HUES6 (cell line): ENCODE measurements around the gene PFKP.

ENCODE experiments used
- H3K27ac ChIP-seq: 2 replicates; pipeline ENCODE4 v1.7.0; 2013; ENCODE audit warnings: low read depth, mild to moderate bottlenecking, low read length, inconsistent platforms
- H3K27me3 ChIP-seq: 2 replicates; pipeline ENCODE4 v1.6.1; 2013; ENCODE audit warnings: low read length; ENCODE audit not compliant: control insufficient read depth, insufficient read depth
- H3K36me3 ChIP-seq: 2 replicates; pipeline ENCODE4 v1.6.1; 2013; ENCODE audit warnings: low read length; ENCODE audit not compliant: control insufficient read depth, insufficient read depth
- H3K4me1 ChIP-seq: 2 replicates; pipeline ENCODE4 v1.6.1; 2013; ENCODE audit warnings: low read length; ENCODE audit not compliant: control insufficient read depth, insufficient read depth
- H3K4me3 ChIP-seq: 2 replicates; pipeline ENCODE4 v1.5.1; 2013; ENCODE audit warnings: low read depth, low read length
- H3K9ac ChIP-seq: one replicate; pipeline ENCODE4 v1.6.1; 2013; ENCODE audit warnings: mild to moderate bottlenecking, low read length
- H3K9me3 ChIP-seq: 2 replicates; pipeline ENCODE4 v1.6.1; 2013; ENCODE audit warnings: low read depth, low read length; ENCODE audit not compliant: control insufficient read depth, insufficient read depth

The PFKP gene

GRCh38 chr10:3090388-3090787 is 23.0 kb downstream of the PFKP start:
- no peaks in the 10 kb centered on the region for H3K9me3 ChIP-seq
- no peak overlapping the region for H3K4me3 ChIP-seq
- H3K36me3 ChIP-seq, result peaks cover 24% of the 10 kb centered on the region
- H3K4me1 ChIP-seq, result peaks cover 39% of the 10 kb centered on the region
- H3K27me3 ChIP-seq, result no peaks in the 10 kb centered on the region
- H3K27ac ChIP-seq, result no peak overlapping the region
- no peak overlapping the region for H3K9ac ChIP-seq

- H3K36me3 ChIP-seq, result peaks cover 23% of the 10 kb centered on the region
- no peak overlapping the region for H3K4me3 ChIP-seq
- no peak overlapping the region for H3K9ac ChIP-seq
- H3K27ac ChIP-seq, result no peak overlapping the region
- no peaks in the 10 kb centered on the region for H3K27me3 ChIP-seq
- H3K9me3 ChIP-seq, result no peaks in the 10 kb centered on the region
- H3K4me1 ChIP-seq, result peaks cover 46% of the 10 kb centered on the region
Measured at GRCh38 chr10:3090914-3091787, 23.8 kb downstream of the PFKP start.

DNA sequence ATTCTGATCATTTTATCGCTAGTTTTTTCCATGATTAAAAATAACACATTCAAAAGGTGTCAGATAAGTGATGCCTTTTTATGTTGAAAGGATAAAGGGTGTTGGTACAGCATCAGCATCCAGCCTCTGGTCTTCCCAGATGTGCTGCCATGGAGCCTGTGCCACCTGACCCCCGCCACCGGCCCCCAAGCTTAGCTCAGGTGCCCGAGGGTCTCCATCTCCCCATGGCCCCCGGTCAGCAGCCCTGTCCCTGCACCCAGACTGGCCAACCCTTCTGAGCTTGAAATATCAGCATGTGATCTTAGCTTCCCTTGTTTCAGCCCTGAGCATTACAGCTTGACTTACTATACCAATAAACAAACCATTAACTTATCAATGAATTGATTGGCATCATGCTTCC is 24.6 kb downstream of the PFKP start:
- Histone ChIP-seq H3K36me3 (peaks cover 18% of the 10 kb centered on the region), H3K27ac (no peak overlapping the region), H3K4me3 (no peak overlapping the region), H3K27me3 (no peaks in the 10 kb centered on the region), H3K9ac (no peak overlapping the region), H3K9me3 (no peaks in the 10 kb centered on the region), H3K4me1 (peaks cover 48% of the 10 kb centered on the region)

- Histone ChIP-seq H3K9ac (peak overlapping the region; percentile 69), H3K36me3 (peaks cover 23% of the 10 kb centered on the region), H3K27ac (peak overlapping the region; percentile 83; the same call in 1 of the 2 replicates), H3K4me3 (no peak overlapping the region), H3K9me3 (no peaks in the 10 kb centered on the region), H3K4me1 (peaks cover 47% of the 10 kb centered on the region), H3K27me3 (no peaks in the 10 kb centered on the region)
Measured at GRCh38 chr10:3093996-3094395, 26.6 kb downstream of the PFKP start.

- Histone ChIP-seq H3K27ac (peak overlapping the region; percentile 83), H3K4me1 (peaks cover 47% of the 10 kb centered on the region), H3K4me3 (no peak overlapping the region; the same call in 1 of the 2 replicates), H3K36me3 (peaks cover 26% of the 10 kb centered on the region), H3K9ac (peak overlapping the region; percentile 69), H3K9me3 (no peaks in the 10 kb centered on the region), H3K27me3 (no peaks in the 10 kb centered on the region)
Measured at GRCh38 chr10:3094609-3095036, 27.3 kb downstream of the PFKP start.

- Histone ChIP-seq H3K9me3 (no peaks in the 10 kb centered on the region), H3K4me1 (peaks cover 42% of the 10 kb centered on the region), H3K27ac (peak overlapping the region; percentile 83), H3K9ac (peak overlapping the region; percentile 69), H3K27me3 (no peaks in the 10 kb centered on the region), H3K4me3 (no peak overlapping the region; the same call in 1 of the 2 replicates), H3K36me3 (peaks cover 36% of the 10 kb centered on the region)
Measured at GRCh38 chr10:3095373-3096139, 28.2 kb downstream of the PFKP start.

DNA sequence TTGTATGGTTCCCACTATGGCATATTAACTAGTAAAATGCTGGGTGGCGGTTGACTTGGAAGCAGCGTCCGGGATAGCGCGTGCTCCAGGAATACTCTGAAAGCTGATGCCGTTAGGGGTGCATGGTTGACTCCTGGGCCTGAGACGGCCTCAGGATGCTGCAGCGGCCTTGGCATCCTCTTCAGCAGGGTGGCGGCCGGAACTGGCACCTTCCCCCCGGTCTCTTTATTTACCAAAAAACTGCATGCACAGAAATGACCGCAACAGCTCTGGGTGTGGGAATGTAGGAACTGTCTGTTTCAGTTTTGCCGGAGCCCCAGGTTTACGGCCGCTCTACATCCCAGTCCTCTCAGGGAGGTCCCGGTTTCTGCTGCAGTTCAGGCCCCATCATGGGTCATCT is 28.8 kb downstream of the PFKP start:
- Histone ChIP-seq H3K9me3 (no peaks in the 10 kb centered on the region), H3K9ac (peak overlapping the region; percentile 69), H3K4me1 (peaks cover 37% of the 10 kb centered on the region), H3K27me3 (no peaks in the 10 kb centered on the region), H3K36me3 (peaks cover 41% of the 10 kb centered on the region), H3K27ac (peak overlapping the region; percentile 83), H3K4me3 (no peak overlapping the region; the same call in 1 of the 2 replicates)

- Histone ChIP-seq H3K9ac (no peak overlapping the region), H3K4me1 (peaks cover 32% of the 10 kb centered on the region), H3K27ac (no peak overlapping the region)
Measured at GRCh38 chr10:3097160-3097559, 29.8 kb downstream of the PFKP start.

DNA sequence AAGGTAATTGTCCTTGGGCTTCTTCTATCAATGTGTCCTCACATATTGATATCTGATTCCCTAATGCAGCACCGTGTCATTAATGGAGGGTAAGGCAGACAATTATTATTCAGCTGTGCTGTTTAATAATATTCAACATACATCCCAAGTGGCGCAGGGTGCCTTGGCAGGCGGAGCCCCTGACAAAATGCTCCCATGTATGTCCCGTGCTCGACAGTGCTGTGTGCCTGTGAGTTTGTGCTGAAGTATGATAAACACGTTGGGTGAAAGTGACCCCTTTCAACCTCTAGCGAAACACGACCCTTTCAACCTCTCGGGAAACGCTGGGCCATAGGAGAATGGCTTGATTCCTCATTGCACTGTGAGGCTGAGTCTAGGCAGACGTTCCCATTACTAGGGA is 31.3 kb downstream of the PFKP start:
- Histone ChIP-seq H3K9ac (no peak overlapping the region), H3K27ac (no peak overlapping the region), H3K4me3 (no peak overlapping the region), H3K9me3 (no peaks in the 10 kb centered on the region), H3K27me3 (no peaks in the 10 kb centered on the region), H3K4me1 (peaks cover 42% of the 10 kb centered on the region), H3K36me3 (peaks cover 45% of the 10 kb centered on the region)

More at GRCh38 chr10:3097160-3097559, 29.8 kb downstream of the PFKP start:
- Histone ChIP-seq H3K4me3 (no peak overlapping the region), H3K9me3 (no peaks in the 10 kb centered on the region), H3K27me3 (no peaks in the 10 kb centered on the region), H3K36me3 (peaks cover 41% of the 10 kb centered on the region)

DNA sequence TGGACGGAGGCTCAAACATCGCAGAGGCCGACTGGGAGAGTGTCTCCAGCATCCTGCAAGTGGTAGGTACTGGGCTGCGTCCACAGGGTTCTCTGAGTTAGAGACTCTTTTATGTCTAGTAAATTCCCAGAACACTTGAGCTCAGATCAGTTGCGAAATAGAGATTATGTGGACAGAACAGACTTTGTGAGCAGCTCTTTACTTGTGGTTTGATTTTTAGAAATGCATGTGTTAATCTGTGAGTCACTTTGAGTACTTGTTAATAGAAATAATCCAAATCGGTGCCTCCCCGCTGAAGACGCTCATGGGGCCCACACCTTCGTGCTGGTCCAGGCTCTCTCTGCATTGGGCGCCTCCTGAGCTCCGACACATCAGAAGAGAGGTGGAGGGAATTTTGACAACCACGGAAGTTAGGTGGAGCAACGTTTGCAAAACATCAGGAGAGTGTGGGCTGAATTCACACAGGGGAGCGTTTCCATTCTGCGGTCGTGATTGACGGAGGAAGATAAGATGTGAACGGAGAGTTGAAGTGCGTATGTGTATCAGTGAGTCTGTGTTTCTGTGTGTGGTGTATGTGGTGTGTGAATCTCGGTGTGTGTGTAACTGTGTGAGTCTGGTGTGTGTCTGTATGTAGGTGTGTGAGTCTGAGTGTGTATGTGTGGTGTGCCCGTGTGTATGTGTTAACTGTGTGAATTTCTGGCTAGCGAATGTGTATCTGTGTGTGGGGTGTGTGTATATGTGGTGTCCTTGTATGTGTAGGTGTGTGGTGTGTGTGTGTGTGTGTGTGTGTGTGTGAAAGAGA is 32.1 kb downstream of the PFKP start:
- no peak overlapping the region for H3K27ac ChIP-seq
- H3K36me3 ChIP-seq, result peaks cover 53% of the 10 kb centered on the region

More for the DNA sequence above, 32.1 kb downstream of the PFKP start:
- Histone ChIP-seq H3K4me1 (peaks cover 35% of the 10 kb centered on the region), H3K27me3 (no peaks in the 10 kb centered on the region), H3K4me3 (no peak overlapping the region), H3K9ac (no peak overlapping the region), H3K9me3 (no peaks in the 10 kb centered on the region)
